Stomach (tissue), 4 donors: ENCODE measurements around the gene CAPRIN1.

Experiments used
- EP300 ChIP-seq: sonication (generic); formaldehyde crosslinking; IDR thresholded peaks from one replicate; pipeline ENCODE4 v1.6.1; 2017; ENCODE audit warnings: antibody characterized with exemption
- POLR2A ChIP-seq, 4 donors: fragments of 450-650 bp; IDR thresholded peaks; one replicate each; pipeline ENCODE4 v1.6.1; 2016; ENCODE audit warnings: antibody characterized with exemption in 4 of 4, control low read depth in 2 of 4, mild to moderate bottlenecking in 1 of 4, moderate library complexity in 1 of 4
- TF ChIP-seq, protein P1 (sequence below), 7 experiments: fragments of 450-650 bp in 4 of 7; fragments of 200-600 bp in 3 of 7; sonication (generic) in 3 of 7; IDR thresholded peaks; one replicate each; pipeline ENCODE4 v1.5.1; 2016 to 2019; ENCODE audit warnings: antibody characterized with exemption in 7 of 7, control low read depth in 2 of 7, mild to moderate bottlenecking in 1 of 7

DNA sequence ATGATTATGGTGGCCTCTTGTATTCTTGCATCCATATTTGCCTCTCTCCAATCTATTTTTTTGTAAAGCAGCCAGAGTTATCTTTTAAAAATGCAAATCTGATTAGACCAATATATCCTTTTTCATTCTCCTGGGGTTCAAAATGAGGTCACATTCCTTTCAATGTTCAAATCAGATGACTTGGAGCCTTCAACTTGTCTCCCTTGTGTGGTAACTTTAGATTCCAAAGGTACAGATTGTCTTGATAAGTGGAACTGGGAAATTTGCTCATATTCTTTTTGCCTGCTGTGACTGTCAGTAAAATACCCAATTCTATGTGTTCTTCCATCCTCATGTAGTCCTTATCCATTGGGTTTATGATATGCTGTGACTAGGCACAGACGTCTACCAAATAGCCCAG is 15.1 kb upstream of the CAPRIN1 start:
- TF ChIP-seq, protein P1, sequence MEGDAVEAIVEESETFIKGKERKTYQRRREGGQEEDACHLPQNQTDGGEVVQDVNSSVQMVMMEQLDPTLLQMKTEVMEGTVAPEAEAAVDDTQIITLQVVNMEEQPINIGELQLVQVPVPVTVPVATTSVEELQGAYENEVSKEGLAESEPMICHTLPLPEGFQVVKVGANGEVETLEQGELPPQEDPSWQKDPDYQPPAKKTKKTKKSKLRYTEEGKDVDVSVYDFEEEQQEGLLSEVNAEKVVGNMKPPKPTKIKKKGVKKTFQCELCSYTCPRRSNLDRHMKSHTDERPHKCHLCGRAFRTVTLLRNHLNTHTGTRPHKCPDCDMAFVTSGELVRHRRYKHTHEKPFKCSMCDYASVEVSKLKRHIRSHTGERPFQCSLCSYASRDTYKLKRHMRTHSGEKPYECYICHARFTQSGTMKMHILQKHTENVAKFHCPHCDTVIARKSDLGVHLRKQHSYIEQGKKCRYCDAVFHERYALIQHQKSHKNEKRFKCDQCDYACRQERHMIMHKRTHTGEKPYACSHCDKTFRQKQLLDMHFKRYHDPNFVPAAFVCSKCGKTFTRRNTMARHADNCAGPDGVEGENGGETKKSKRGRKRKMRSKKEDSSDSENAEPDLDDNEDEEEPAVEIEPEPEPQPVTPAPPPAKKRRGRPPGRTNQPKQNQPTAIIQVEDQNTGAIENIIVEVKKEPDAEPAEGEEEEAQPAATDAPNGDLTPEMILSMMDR (IDR thresholded peaks at IDR 0.05): no peak
- no peak for TF ChIP-seq EP300
- no peak for TF ChIP-seq POLR2A (IDR thresholded peaks at IDR 0.05)
